HG03571 (cell line): ENCODE measurements around the gene DCHS1.

Source experiments
- ATAC-seq: cut with Tn5 transposase; IDR thresholded peaks from one replicate; pipeline ENCODE4 v1.9.1; 2021; ENCODE audit not compliant: unreplicated experiment

DCHS1 gene

DNA sequence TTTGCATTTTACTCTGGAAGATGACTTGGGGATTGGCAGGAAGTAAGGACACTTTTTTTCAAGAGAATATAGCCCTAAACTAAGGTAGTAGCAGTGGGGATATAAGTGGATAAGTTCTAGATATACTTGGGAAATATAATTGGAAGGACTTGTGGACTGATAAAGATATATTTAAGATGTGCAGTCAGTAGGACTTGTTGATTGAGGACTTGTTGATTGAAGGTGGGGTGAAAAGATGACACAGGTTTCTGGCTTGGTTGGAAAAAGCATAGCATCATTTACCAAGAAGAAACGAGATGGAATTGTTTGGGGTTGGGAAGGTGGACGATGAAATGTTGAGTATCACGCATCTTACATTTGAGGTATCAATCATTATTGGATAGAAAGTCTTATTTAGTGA lies 42.1 kb downstream of the DCHS1 start:
- ATAC-seq: no peak

DNA sequence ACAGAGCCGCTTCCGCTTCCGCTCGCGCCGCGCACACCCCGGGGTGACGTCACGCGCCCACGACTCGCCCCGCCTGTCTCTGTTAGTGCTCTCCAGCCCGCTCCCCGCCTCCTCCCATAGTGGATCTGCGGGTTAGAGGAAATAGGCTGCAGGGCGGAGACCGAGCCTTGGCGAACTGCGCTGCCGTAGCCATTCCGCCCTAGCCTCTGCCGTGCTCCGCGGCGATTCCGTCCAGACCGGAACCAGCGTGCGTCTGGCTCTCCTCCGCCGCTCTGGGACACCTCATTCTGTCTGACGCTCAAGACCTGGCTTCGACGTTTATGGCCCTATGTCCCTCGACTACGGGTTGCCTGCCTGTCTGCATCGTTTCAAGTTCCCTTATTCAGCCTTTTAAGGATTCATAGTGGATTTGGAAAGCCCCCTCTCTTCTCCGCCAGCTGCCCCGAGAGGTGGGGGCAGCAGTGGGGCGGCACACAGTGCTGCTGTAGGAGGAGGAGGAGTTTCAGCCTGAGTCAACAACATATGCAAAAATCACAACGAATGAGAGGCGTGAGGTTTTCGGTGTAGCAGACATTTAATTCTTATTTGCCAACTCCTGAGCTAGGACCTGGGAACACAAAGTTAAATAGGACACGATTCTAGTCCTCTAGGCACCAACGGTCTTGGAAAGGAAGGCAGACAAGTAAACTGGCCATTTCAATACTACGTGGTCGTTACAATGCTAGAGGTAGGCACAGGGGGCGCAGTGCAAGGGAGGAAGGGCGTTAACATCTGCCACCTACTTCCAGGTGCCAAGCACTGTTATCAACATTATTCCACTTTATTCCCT lies 43.2 kb downstream of the DCHS1 start, which contains the start of gene TAF10:
Gene TAF10, minus strand, starts transcription at position 4 of the 829 bp plus-strand sequence. CDS start 27 bp downstream, outside the sequence.
- peak; percentile 88 for ATAC-seq

DNA sequence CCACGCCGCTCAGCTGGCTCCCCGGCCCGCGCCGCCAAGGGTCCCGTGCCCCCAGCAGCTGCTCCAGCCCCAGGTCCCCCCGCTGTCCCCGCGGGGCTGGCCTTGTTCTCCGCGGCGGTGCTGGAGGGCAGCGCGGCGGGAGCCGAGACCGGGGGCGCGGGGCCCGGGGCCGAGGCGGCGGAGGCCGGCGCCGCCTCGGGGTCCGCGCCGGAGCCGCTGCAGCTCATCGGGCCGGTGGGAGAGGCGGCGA lies 43.7 kb downstream of the DCHS1 start:
- ATAC-seq: peak; percentile 11

DNA sequence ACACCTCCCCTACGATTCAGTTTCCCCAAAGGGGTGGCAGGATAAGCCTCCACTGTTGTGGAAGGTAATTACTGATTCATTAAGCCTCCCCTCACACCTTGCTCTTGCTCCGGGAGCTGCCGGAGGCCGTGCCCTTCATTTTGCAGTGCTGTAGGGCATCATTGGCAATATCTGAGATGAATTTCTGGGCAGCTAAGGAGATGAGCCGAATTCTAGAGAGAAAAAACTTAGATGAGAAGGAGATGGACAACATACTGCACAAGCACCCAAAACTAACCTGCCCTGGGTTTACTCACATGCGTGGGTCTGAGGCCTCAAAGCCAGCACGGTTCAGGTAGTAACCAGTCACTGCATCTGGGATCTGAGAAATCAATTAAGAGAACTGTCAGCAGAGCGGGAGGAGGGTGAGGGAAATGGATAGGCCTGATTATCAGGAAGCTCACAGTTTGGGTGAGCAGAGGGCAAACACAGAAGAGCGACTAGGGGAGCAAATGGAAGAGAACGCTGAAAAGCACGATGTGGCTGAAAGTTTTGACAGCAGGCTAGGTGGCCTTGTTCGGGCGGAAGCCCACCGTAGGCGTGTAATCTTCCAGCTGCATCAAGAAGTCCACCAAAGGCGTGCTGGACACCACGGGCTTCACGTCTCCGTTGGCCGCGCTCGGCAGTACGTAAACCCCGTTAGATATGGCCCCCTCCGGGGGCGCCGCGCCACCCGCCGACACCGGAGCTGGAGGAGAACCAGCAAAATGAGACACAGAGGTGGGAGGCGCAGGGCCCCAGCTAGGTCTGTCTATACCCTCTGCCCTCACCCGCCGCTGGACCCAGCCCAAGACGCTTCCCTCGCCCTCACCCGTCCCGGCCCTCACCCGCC lies 44.3 kb downstream of the DCHS1 start:
- ATAC-seq: no peak

DNA sequence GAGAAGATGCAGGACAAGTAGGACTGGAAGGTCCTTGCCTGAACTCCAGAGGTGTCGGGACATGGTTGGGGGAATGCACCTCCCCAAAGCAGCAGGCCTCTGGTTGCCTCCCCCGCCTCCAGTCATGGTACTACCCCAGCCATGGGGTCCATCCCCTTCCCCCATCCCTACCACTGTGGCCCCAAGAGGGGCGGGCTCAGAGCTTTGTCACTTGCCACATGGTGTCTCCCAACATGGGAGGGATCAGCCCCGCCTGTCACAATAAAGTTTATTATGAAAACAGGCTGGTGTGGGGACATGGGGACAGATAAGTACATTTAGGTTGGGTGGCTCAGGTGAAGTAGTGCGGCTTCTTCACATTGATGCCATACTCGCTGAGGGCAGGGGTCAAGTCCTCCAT lies 45.0 kb downstream of the DCHS1 start:
- ATAC-seq: no peak

DNA sequence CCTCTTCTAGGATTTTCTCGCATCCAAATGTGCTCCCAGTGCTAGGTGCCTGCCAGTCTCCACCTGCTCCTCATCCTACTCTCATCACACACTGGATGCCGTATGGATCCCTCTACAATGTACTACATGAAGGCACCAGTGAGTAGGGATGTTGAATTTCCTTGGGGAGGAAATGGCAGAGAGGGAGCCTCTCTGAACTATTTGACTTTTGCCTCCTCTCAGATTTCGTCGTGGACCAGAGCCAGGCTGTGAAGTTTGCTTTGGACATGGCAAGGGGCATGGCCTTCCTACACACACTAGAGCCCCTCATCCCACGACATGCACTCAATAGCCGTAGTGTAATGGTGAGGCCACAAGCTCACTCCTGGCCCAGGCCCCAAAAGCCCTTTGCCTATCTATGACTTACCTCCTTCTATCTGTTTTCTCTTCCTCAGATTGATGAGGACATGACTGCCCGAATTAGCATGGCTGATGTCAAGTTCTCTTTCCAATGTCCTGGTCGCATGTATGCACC lies 46.0 kb downstream of the DCHS1 start:
- no peak for ATAC-seq

DNA sequence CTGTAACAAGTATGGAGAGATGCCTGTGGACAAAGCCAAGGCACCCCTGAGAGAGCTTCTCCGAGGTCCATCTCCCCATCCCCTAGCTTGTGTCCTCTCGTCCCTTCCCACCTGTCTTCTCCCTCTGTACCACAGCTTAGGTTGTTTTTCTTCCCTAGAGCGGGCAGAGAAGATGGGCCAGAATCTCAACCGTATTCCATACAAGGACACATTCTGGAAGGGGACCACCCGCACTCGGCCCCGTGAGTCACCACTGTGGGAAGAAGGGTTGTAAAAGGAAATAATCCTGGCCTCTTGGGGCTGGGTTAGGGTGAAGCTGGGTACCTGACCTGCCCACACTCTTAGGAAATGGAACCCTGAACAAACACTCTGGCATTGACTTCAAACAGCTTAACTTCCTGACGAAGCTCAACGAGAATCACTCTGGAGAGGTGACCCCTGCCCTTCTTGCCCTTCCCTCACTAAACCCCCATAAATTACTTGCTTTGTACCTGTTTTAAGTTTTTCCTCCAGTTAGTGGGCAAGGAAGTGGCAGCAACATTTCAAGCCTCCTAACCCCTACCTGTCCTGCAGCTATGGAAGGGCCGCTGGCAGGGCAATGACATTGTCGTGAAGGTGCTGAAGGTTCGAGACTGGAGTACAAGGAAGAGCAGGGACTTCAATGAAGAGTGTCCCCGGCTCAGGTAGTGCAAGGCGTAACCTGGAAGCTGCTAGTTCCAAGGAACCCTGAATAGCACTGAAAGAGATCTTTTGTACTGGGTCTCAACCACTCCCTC lies 46.7 kb downstream of the DCHS1 start:
- no peak for ATAC-seq

DNA sequence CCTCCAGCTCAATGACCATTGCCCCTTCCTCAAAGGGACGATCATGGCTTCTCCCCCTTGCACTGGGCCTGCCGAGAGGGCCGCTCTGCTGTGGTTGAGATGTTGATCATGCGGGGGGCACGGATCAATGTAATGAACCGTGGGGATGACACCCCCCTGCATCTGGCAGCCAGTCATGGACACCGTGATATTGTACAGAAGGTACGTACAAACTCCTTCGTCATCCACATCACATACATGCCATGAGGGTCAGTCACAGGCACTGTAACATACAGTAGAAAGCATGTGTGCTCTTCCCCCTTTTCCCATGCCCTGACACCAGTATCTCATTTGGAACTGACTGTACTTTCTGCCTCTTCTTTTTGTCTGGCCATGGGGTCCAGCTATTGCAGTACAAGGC lies 47.6 kb downstream of the DCHS1 start:
- no peak for ATAC-seq

DNA sequence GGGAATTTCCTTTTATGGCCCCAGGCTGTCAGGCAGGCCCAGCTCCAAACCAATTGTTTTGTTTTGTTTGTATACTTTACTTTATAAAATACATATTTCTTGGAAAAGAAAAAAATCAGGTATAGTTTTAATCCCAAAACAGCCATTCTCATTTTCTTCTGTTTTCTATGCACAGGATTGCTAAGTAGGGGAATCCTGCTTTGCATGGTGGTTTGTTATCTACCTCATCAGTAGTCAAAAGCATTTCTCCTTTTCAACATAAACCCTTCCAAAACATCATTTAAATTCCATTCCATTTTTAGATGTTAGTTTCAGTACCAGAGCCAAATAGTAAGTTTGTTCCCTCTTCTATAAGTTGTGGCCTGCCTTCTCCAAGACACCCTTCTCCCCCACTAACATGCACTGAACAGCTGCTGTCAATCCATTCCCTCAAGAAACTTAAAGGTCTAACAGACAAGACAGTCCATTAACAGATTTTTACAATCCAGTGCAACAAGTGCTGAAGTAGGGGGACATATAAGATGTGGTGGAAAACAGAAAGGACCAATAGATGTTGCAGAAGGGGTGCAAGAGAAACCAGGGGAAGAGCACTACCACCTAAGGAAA lies 48.3 kb downstream of the DCHS1 start:
- no peak for ATAC-seq

DNA sequence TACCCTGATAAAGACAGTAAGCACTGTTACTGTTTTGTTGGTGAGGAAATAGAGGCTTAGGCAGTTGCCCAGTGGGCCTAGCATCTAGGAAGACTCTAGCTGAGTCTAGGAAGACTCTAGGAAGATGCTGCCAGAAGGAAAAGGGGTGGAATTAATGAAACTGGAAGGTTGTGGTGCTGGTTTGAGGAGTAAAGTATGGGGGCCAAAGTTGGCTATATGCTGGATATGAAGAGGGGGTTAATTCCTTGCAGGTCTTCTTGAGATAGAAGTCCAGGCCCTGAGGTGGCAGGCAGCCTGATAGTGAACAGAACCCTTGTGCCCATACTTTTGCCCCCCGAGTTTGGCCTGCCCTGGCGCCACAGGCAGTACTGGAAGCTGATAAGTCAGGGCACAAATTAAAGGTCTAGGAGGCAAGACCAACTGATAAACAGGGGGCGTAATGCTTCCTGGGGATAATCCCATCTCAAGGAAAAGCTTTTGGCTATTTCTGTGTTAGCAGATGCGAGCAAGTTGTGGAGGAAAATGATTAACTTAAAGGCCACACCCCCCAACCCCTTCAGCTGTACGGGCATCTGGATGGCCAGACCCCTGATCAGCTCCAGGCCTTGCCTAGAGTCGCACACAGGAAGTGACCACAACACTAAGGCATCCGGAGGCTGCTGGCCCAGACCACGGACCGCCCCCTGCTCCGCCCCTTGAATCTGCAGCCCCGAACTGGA lies 49.0 kb downstream of the DCHS1 start:
- peak; percentile 56 for ATAC-seq

DNA sequence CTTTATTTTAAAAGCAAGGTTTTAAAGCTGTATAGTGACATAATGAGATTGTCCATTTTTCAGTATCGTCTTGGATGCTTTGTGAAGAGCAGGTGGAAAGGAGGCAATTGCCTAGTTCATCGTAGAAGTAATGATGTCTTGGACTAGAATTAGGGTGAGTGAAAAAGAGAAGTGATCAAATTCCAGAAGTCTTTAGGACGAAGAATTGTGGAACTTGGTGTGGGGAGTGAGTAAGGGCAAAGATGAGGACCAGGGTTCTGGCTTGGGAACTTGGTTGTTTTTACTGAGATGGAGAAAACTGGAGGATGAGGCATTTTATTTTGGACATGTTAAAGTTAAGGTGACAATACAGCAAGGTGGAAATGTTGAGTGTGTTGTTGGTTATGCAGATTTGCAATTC lies 50.8 kb downstream of the DCHS1 start:
- ATAC-seq: no peak

DNA sequence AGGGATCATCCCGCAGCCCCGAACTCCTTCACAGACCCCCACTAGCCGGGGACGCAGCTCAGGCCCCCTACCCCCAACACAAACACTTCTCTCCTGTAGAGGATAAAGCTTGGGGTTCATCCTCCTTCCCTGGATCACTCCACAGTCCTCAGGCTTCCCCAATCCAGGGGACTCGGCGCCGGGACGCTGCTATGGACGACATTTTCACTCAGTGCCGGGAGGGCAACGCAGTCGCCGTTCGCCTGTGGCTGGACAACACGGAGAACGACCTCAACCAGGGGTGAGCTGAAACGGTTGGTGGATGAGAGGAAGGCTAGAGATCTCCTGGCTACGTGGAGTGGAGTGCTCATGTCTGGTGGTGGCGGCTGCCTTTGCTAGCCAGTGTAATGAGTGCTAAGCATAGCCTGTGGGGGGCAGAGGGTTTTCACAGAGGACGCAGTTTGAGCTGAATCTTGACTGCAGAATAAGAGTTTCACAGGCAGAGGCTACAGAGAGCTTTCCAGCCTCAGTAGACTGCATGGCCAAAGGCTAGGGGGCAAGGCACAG lies 51.5 kb downstream of the DCHS1 start:
- ATAC-seq: peak; percentile 34

DNA sequence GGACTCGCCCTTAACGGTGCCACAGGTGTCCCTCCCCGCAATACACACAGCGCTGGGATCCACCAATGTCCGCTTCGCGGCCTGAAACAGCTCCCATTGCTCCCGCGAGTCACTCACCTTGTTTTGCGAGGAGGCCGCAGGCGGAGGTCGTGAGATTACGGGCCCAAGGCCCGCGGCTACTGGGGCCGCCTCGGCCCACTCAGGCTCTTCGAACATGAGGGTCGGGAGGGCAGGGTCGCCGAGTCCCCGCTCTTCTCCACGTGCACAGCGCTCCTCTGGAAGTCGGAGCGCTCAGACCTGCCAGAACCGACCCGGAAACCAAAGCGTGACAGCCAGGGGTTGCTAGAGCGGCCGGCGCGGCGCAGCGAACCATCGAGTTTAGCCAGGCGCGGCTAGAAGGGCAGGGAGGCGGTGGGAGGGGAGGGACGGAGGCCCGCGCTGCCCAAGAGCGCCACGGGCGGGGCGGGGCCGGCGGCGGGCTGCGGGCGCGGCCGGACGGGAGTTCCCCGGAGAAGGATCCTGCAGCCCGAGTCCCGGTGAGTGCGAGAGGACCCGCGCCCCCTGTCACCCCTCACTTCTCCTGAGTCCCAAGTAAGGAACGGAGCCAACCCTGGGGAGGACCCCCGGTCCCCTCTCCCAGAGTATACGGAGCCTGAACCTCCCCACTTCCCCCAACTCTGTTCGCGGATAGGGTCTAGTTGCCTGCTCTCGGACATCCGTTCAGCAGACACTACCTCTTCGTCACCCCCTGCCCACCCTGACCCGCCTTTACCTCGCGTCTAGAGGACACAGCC lies 52.1 kb downstream of the DCHS1 start, which contains the start of the genes ILK and RRP8:
Gene ILK, plus strand, starts transcription at position 488 of the 794 bp plus-strand sequence. CDS start 498 bp downstream, outside the sequence.
Gene RRP8, minus strand, starts transcription at position 330 of the 794 bp plus-strand sequence. Its CDS starts 114 bp downstream, at position 216.
- ATAC-seq: peak; percentile 74

DNA sequence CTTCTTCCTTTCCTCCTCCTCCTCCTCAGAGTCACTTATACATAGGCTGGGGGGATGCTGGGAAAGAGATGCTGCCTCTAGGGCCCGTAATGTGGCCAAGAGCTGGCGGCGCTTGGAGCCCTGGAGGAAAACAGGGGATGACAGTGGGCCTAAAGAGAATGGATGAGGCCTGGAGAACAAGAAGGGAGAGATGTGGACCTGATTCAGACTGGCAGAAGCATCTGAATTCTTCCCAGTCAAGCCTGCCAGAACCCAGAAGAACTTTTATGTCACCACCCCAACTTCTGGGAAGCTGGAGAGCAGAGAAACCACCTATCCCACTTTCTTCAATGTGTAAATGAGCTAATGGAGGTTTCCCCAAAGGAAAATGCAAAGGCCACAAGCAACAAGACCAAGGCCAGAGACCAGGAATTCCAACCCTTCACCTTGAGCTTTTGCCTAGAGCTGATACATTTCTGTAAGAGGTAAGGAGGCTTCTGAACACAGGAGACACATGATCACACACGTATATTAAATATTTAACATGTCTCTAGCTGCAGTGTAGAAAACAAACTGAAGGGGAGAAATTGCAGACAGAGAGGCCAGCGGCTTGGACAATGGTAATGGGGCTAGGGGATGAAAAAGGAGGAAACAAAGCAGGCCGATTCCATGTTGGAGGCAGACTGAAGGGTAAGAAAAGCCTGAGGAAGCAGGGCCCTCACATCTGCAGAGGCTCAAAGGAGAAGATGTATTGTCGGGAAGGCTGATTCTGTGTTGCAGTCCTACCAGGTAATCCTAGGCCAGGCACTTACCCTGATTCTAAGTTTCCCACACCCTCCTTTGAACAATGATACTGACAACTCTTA lies 53.3 kb downstream of the DCHS1 start:
- ATAC-seq: no peak

DNA sequence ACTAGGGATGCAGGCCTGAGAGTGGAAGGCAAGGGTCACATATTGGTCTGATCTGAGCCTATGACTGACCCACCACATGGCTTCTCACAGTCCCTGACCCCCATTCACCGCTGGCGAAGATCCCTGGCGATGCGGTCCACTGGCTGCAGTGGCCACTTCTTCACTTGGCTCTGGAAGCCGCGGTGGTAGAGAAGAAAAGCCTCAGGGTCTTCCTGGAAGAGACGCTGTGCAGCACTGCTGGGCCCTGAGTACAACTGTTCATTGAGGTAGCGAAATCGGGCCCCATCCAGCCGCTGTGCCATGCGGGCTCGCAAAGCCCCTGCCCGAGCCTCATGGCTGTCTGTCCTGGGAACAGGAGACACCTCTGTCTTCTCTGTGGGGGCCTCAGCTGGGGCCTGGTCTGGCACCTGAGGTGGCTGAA lies 54.6 kb downstream of the DCHS1 start:
- no peak for ATAC-seq

DNA sequence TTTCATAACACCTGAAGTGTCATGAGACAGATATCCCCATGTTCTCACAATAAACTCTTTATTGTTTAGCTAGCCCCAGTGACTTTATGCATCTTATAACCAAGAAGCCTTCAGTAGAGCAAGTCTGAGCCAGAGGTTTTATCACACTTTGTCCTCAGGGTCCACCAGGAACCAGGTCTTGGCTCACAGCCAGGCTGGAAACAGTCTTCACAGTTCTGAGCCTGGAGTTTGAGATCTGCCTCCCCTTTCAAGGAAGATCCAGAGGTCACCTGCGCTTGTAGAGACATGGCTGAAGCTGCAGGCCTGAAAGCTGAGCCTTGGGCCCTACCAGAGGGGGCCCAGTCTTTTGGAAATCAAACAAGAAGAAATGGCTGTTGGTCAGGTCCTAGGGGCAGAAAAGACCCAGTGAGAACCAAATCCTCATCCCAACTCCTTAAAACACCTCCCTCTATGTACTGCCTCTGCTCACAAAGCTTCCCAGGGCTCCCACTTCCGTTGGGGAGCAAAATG lies 55.7 kb downstream of the DCHS1 start:
- ATAC-seq: no peak

DNA sequence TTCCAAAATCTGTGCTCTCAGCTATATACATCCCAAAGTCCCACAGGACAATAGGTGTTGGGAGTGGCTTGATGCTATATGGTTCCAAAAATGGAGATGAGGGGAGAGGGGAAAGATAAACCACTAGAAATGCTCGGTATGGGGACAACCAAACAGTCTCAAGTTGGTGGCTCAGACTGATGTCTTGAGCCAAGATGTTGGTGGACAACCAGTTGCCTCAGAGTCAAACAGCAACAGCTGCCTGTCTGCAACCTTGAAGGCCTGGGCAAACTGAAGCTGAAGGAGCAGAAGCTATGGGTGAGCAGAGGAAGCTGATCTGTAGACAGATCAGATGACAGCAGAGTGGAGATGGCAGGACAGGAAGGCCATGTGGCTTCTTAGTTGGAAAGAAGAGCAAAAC lies 56.2 kb downstream of the DCHS1 start:
- ATAC-seq: no peak

DNA sequence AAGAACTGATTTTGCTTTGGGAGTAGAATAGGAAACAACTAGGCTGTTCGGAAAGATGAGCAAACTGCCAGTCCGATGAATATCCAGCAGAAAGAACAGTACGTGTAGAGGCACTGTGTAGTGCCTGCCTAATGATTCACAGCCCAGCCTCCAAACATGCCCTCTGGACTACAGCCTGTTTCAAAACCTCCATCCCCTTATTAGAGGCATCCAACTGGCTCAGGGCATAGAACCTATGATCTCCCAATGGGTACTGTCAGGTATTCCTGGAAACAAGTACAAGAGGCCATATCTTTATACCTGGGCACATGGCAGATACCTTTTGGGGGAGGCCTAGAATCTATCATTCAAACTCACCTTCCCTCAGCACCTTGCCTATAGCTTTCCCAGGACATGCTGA lies 57.1 kb downstream of the DCHS1 start:
- ATAC-seq: no peak
